ENCODE measurements around the gene NXNL1. TPM values are rescaled to one million over a fixed set of nuclear protein-coding genes. Genes with fewer than 3 reads are reported as not detected.
A peak's percentile ranks its signal among the peaks of the same experiment; 100 is the strongest.

Gene NXNL1
- total RNA-seq, 1 donor from 2014 or later = not detected

DNA sequence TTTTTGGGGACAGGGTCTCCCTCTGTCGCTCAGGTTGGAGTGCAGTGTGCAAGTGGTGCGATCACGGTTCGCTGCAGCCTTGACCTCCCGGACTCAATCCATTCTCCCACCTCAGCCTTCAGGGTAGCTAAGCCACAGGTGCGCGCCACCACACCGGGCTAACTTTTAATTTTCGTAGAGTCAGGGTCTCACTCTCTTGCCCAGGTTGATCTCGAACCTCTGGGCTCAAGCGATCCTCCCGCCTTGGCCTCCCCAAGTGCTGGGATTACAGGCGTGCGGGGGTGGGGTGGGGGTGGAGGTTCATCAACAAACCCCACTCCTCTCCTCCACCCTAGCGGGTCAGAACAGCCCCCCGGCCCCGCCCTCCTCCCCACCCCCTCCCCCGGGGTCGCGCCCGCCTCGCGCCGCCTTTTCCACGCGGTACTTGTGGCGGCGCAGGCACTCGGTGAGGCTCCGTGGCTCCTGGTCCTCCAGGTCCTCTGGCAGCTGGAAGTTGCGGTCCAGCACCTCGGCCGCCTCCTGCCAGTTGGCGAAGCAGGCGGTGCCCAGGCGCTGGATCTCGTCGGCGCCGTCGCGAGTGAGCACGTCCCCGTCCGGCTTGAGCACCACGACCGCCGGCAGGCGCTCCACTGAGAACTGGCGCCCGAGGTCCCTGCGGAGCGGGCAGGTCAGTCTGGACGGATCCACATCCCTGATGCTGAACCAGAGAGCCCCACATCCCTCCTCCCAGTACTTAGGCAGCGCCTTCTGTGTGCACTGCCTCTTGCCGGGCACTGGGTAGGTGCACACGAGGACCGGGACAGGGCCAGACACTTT, 5.2 kb downstream of the NXNL1 start:
- no peak for DNase-seq

DNA sequence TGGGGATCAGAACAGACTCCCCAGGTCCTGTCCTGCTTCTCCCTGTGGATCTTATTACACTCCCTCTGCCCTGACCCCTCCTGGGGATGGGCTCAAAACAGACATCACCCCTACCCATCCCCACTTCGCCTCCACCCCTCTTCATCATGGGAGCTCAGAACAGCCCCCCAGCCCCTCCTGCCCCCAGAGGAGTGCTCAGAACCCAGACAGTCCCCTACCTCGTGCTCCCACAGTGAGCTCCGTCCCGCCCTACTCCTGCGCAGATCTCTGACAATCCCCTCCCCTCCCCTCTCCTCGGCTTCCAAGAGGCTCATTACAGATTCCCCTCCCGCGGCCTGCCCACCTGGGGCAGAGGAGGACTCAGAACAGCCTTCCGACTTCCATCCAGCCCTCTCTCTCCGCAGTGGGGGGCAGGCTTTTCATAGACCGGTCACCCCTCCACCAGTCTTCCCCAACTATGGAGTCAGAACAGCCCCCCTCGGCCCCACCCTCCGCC, 6.1 kb downstream of the NXNL1 start:
- no peak for DNase-seq

GRCh38 chr19:17451820-17452219, 8.9 kb downstream of the NXNL1 start:
- no peak for DNase-seq

DNA sequence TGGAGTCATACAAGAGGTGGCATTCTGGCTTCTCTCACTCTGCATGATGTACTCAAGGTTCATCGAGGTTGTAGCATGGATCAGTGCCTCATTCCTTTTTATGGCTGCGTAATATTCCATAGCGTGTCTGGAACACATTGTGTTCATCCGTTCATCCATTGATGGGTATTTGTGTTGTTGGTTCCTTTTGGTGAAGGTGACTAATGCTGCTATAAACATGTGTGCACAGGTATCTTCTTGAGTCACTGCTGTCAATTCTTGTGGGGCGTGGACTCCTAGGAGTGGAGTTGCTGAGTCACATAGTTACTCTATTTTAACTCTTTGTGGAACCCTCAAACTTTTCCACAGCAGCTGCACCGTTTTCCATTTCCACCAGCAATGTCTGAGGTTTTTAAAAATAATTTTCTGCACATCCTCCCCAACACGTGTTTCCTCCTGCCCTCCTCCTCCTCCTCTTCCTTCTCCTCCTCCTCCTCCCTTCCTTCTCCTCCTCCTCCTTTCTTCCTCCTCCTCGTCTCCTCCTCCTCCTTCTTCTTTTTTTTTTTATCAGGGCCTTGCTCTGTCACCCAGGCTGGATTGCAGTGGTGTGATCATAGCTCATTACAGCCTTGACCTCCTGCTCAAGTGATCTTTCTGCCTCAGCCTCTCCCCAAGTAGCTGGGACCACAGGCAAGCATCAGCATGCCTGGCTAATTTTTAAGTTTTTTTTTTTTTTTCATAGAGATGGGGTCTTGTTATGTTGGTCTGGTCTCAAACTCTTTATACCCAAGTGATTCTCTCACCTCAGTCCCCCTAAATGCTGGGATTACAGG, 10.3 kb downstream of the NXNL1 start:
- DNase-seq = no peak

- DNase-seq = peak; percentile 48
Measured at GRCh38 chr19:17448131-17448967, 12.4 kb downstream of the NXNL1 start, which contains the start of gene TMEM221. TSS of gene TMEM221 (minus strand) at chr19:17448668. CDS start at chr19:17448462, 206 bp downstream.

GRCh38 chr19:17447704-17448130, 13.0 kb downstream of the NXNL1 start:
- DNase-seq = no peak

DNA sequence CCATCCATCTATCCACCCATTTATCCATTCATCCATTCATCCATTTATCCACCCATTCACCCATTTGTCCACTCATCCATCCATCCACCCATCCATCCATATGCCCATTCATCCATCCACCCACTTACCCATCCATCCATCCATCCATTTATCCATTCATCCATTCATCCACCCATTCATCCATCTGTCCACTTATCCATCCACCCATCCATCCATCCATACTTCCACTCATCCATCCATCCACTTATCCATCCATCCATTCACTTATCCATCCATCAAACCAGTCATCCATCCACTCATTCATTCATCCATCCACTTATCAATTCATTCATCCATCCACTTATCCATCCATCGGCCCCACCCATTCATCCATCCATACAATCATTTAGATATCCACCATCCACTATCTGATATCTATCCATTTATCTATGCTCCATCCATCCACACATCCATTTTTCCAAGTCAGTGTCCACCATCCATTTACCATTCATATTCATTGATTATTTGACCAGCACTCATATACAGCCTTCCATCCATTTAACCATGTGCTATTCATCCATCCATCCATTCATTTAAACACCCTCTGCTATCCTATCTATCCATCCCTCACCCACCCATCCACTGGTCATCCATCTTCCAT, 15.1 kb downstream of the NXNL1 start:
- no peak for DNase-seq

DNA sequence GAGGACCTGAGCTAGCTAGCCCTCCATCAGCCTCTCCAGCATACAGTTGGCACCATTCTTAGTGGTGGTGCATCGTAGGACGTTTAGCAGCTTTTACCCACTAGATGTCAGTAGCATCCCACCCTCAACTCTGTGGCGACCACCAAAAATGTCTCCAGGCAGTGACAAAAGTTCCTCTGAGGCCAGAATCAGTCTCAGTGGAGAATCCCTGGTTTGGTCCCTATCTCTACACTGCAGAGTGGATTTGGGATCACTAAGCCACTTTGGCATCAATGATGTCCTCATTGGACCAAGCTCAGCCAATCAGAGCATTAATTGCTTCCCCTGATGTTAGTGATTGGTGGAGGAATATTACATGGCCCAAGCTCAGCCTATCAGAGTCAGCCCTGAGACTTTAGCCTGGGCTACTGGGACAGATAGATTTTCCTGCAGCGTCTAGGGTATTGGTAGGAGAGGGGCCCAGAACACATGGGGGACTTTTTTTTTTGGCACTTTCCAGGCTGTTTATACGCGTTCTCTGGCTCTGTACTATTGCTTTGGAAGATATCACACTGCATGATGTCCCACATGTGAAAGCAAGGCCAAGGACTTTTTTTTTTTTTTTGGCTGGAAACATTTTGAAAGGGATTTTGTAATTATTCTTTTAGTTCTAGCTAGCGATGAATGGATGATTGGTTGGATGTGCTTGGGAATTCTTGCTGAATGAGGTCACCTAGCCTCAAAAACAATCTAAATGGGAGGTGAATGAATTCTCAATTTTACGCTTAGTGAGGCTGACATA, 19.3 kb downstream of the NXNL1 start:
- peak; percentile 40 for DNase-seq

- no peak for DNase-seq
Measured at GRCh38 chr19:17436874-17437267, 23.9 kb downstream of the NXNL1 start.

- DNase-seq = no peak
Measured at GRCh38 chr19:17436094-17436873, 24.4 kb downstream of the NXNL1 start.

DNA sequence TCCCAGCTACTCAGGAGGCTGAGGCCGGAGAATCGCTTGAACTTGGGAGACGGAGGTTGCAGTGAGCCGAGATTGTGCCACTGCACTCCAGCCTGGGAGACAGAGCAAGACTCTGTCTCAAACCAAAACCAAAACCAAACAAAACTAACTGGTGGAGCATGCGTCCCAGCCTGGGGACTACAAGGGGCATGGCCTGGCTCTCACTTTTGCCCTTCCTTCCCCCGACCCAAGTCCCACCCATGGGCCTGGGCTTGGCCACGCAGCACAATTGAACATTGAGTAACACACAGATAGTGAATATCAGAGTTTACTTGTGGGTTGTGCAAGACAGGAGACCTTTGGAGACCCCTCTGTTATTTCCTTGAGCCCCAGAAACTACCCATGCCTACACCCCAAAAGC, 25.5 kb downstream of the NXNL1 start:
- DNase-seq = no peak

DNA sequence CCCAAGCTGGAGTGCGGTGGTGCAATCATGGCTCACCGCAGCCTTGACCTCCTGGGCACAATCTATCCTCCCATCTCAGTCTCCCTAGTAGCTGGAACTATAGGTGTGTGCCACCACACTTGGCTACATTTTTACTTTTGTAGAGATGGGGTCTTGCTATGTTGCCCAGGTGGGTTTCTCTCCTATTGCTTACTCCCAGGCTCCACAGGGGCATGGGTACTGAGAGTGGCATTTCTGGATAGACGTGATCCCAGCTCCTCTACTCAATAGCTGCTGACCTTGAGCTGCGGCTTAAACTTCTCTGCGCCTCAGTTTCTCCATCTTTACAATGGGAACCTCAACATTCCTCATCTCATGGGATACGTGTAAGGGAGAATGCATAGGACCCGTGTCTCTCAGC, 29.3 kb downstream of the NXNL1 start:
- no peak for DNase-seq

DNA sequence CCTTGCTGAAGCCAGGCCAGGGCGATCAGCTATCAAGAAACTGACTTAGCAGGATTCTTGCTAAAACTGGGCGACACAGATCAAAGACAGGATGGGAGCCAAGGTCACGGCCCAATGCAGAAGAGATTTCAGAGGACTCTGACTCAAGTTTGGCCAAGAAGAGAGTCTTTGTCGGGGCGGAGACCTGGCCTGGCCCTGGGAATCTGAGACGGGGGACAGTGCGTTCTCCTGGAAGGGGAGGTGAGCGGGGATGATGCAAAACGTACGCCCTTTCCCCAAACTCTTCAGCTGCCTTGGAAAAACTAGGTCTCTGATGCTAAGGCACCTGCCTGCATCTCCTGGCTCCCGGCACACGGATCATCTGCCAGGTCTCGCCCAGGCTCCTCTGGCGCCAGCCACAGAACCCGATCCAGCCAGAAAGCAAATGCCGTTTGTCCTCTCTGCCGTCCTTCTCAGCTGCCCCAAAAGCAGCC, 31.0 kb downstream of the NXNL1 start:
- DNase-seq = no peak

GRCh38 chr19:17424743-17425365, 35.9 kb downstream of the NXNL1 start:
- peak; percentile 54 for DNase-seq

GRCh38 chr19:17423429-17424208, 37.1 kb downstream of the NXNL1 start:
- DNase-seq = no peak

- DNase-seq = no peak
Measured at GRCh38 chr19:17421942-17422341, 38.8 kb downstream of the NXNL1 start.

- peak; percentile 60 for DNase-seq
Measured at GRCh38 chr19:17420475-17420924, 40.2 kb downstream of the NXNL1 start.

- peak; percentile 100 for DNase-seq
Measured at GRCh38 chr19:17419621-17420474, 40.9 kb downstream of the NXNL1 start, which contains the start of gene MVB12A. TSS of gene MVB12A (plus strand) at chr19:17420047. CDS start at chr19:17420136, 89 bp downstream.
